H1 (cell line): ENCODE data around the gene RTF1. TPM values are rescaled to one million over a fixed set of nuclear protein-coding genes. Genes with fewer than 3 reads are reported as not detected.

Experiments
- CTCF ChIA-PET: fragments of 300-600 bp; sonication (Branson Sonifier 250); formaldehyde crosslinking; loops from one replicate; lab custom pipeline; 2021; ENCODE audit not compliant: partially characterized antibody; lab: Charles Lee
- POLR2A ChIA-PET: fragments of 300-600 bp; sonication (Branson Sonifier 250); formaldehyde crosslinking; loops from one replicate; lab custom pipeline; 2021; ENCODE audit warnings: inconsistent platforms; ENCODE audit not compliant: partially characterized antibody; lab: Charles Lee
- DNase-seq, 2 experiments: peaks; one replicate each; pipeline versions ENCODE4 v3.0.0 to v3.0.0-alpha.2; 2010 to 2022; ENCODE audit warnings: low spot score in 2 of 2, low read depth in 1 of 2, mixed read lengths in 1 of 2
- FAIRE-seq: peaks from 2 replicates; lab custom pipeline; 2011; peaks lifted over from hg19 to GRCh38; lab: Jason Lieb, UNC
- H2AFZ ChIP-seq: 2 replicates; pipeline ENCODE4 v1.8.1; 2012; ENCODE audit warnings: low read length, inconsistent platforms
- H2AK5ac ChIP-seq: 2 replicates; pipeline ENCODE4 v1.6.1; 2013; ENCODE audit warnings: low read depth, low read length
- H2BK120ac ChIP-seq: replicated peaks from 2 replicates; pipeline ENCODE3; 2013; ENCODE audit warnings: low read depth, low read length, inconsistent platforms
- H2BK12ac ChIP-seq: 2 replicates; pipeline ENCODE4 v1.6.1; 2013; ENCODE audit warnings: low read depth, low read length
- H2BK15ac ChIP-seq: 2 replicates; pipeline ENCODE4 v1.6.1; 2013; ENCODE audit warnings: low read length
- H2BK20ac ChIP-seq: 2 replicates; pipeline ENCODE4 v1.6.1; 2013; ENCODE audit warnings: low read length
- H2BK5ac ChIP-seq: 2 replicates; pipeline ENCODE4 v1.6.1; 2013; ENCODE audit warnings: low read depth, low read length
- H3K14ac ChIP-seq: 2 replicates; pipeline ENCODE4 v1.6.1; 2013; ENCODE audit warnings: inconsistent platforms; ENCODE audit not compliant: insufficient read length
- H3K18ac ChIP-seq: 2 replicates; pipeline ENCODE4 v1.6.1; 2013; ENCODE audit warnings: low read length; ENCODE audit errors: extremely low read depth
- H3K23ac ChIP-seq: 2 replicates; pipeline ENCODE4 v1.6.1; 2013; ENCODE audit warnings: inconsistent platforms; ENCODE audit not compliant: insufficient read length
- H3K23me2 ChIP-seq: 2 replicates; pipeline ENCODE4 v1.6.1; 2013; ENCODE audit warnings: low read depth, low read length
- H3K27ac ChIP-seq: 2 replicates; pipeline ENCODE4 v1.6.1; 2011; ENCODE audit warnings: low read depth, low read length, inconsistent platforms
- H3K27me3 ChIP-seq, 4 experiments: replicated peaks in 1 of 4; 1 replicate in 1 of 4; 2 replicates in 3 of 4; pipeline versions ENCODE4 v1.6.1 to v1.8.1; 2011 to 2013; ENCODE audit warnings: low read length in 3 of 4, mild to moderate bottlenecking in 3 of 4, inconsistent platforms in 2 of 4, mixed read lengths in 2 of 4, moderate library complexity in 1 of 4; ENCODE audit not compliant: control insufficient read depth in 3 of 4, insufficient read depth in 3 of 4; ENCODE audit errors: extremely low read depth in 1 of 4
- H3K36me3 ChIP-seq, 4 experiments: 2 replicates each; pipeline versions ENCODE4 v1.6.1 to v1.8.1; 2011 to 2013; ENCODE audit warnings: mild to moderate bottlenecking in 4 of 4, low read length in 3 of 4, moderate library complexity in 2 of 4, control low read depth in 1 of 4, inconsistent platforms in 1 of 4; ENCODE audit not compliant: insufficient read depth in 4 of 4, control insufficient read depth in 2 of 4
- H3K4ac ChIP-seq: replicated peaks from 2 replicates; pipeline ENCODE3; 2013; ENCODE audit warnings: low read length, low read depth, mixed read lengths, inconsistent platforms; ENCODE audit not compliant: insufficient read length
- H3K4me1 ChIP-seq, 4 experiments: replicated peaks in 1 of 4; 1 replicate in 1 of 4; 2 replicates in 3 of 4; pipeline versions ENCODE4 v1.6.1 to v1.8.1; 2011 to 2013; ENCODE audit warnings: low read length in 3 of 4, inconsistent platforms in 2 of 4, mixed read lengths in 1 of 4; ENCODE audit not compliant: insufficient read depth in 4 of 4, control insufficient read depth in 3 of 4
- H3K4me2 ChIP-seq, 2 experiments: 2 replicates each; pipeline versions ENCODE4 v1.6.1 to v1.8.1; 2011 to 2013; ENCODE audit warnings: low read depth in 2 of 2, low read length in 2 of 2, control low read depth in 1 of 2, inconsistent platforms in 1 of 2, mild to moderate bottlenecking in 1 of 2; ENCODE audit not compliant: insufficient read depth in 1 of 2
- H3K4me3 ChIP-seq, 4 experiments: fragments of 200-600, 300-600 bp in 1 of 4; sonication (generic), shearing (Covaris generic), sonication (Bioruptor Twin) in 1 of 4; 2 replicates each; pipeline versions ENCODE4 v1.5.1 to v1.8.1; 2011 to 2016; ENCODE audit warnings: low read length in 4 of 4, low read depth in 3 of 4, control low read depth in 2 of 4, inconsistent platforms in 2 of 4, mild to moderate bottlenecking in 2 of 4, mixed read lengths in 1 of 4, moderate library complexity in 1 of 4; ENCODE audit not compliant: insufficient read depth in 2 of 4; ENCODE audit errors: extremely low read depth in 1 of 4
- H3K56ac ChIP-seq: replicated peaks from 2 replicates; pipeline ENCODE3; 2013; ENCODE audit warnings: low read depth, mild to moderate bottlenecking, mixed read lengths, low read length, inconsistent platforms; ENCODE audit not compliant: insufficient read length
- H3K79me1 ChIP-seq: 2 replicates; pipeline ENCODE4 v1.6.1; 2013; ENCODE audit warnings: low read depth, low read length, control low read depth
- H3K79me2 ChIP-seq, 2 experiments: 2 replicates each; pipeline versions ENCODE4 v1.6.1 to v1.8.1; 2012 to 2013; ENCODE audit warnings: low read length in 2 of 2, mild to moderate bottlenecking in 2 of 2, inconsistent platforms in 1 of 2; ENCODE audit not compliant: insufficient read depth in 2 of 2, control insufficient read depth in 1 of 2
- H3K9ac ChIP-seq, 4 experiments: replicated peaks in 1 of 4; 1 replicate in 1 of 4; 2 replicates in 3 of 4; pipeline versions ENCODE4 v1.6.1 to v1.8.1; 2011 to 2013; ENCODE audit warnings: low read depth in 3 of 4, low read length in 3 of 4, control low read depth in 2 of 4, mild to moderate bottlenecking in 2 of 4, moderate library complexity in 2 of 4, inconsistent platforms in 1 of 4; ENCODE audit errors: extremely low read depth in 1 of 4
- H3K9me3 ChIP-seq, 2 experiments: 2 replicates each; pipeline versions ENCODE4 v1.6.1 to v1.8.1; 2012 to 2013; ENCODE audit warnings: mild to moderate bottlenecking in 2 of 2, moderate library complexity in 2 of 2, control low read depth in 1 of 2, inconsistent platforms in 1 of 2, low read depth in 1 of 2, low read length in 1 of 2, mixed read lengths in 1 of 2; ENCODE audit not compliant: insufficient read depth in 2 of 2
- H4K20me1 ChIP-seq, 2 experiments: replicated peaks in 1 of 2; 2 replicates each; pipeline versions ENCODE3 to v1.8.1; 2011 to 2013; ENCODE audit warnings: inconsistent platforms in 2 of 2, low read length in 2 of 2, mild to moderate bottlenecking in 1 of 2; ENCODE audit not compliant: insufficient read depth in 2 of 2, control insufficient read depth in 1 of 2
- H4K5ac ChIP-seq: 2 replicates; pipeline ENCODE4 v1.6.1; 2013; ENCODE audit warnings: low read length, low read depth, mixed read lengths, inconsistent platforms; ENCODE audit not compliant: insufficient read length
- H4K8ac ChIP-seq: 2 replicates; pipeline ENCODE4 v1.8.0; 2013; ENCODE audit warnings: mild to moderate bottlenecking, moderate library complexity, low read length, inconsistent platforms; ENCODE audit not compliant: insufficient read depth; ENCODE audit errors: extremely low read depth
- H4K91ac ChIP-seq: replicated peaks from 2 replicates; pipeline ENCODE3; 2013; ENCODE audit warnings: low read length, mixed read lengths, inconsistent platforms; ENCODE audit not compliant: insufficient read length
- ATF2 ChIP-seq: IDR thresholded peaks from 2 replicates; pipeline ENCODE4 v1.6.1; 2012; ENCODE audit warnings: low read length, inconsistent platforms
- CEBPB ChIP-seq: IDR thresholded peaks from 2 replicates; pipeline ENCODE4 v1.6.1; 2012; ENCODE audit warnings: low read depth, low read length
- EZH2 ChIP-seq: fragments of 200-600 bp; sonication (generic); IDR thresholded peaks from 2 replicates; pipeline ENCODE4 v1.7.1; 2012; ENCODE audit warnings: low read depth, mild to moderate bottlenecking, moderate library complexity, low read length, inconsistent platforms; ENCODE audit not compliant: severe bottlenecking
- HDAC6 ChIP-seq: IDR thresholded peaks from one replicate; pipeline ENCODE4 v1.7.1; 2012; ENCODE audit warnings: low read depth, mild to moderate bottlenecking, inconsistent platforms, low read length, moderate library complexity
- KDM5A ChIP-seq: fragments of 200-600 bp; IDR thresholded peaks from 2 replicates; pipeline ENCODE4 v1.7.1; 2012; ENCODE audit warnings: mild to moderate bottlenecking, low read length, inconsistent platforms, mixed read lengths
- MAFK ChIP-seq: IDR thresholded peaks from 2 replicates; pipeline ENCODE4 v1.6.1; 2012; ENCODE audit warnings: low read depth, mild to moderate bottlenecking, improper control_type of control experiment, low read length
- NRF1 ChIP-seq: IDR thresholded peaks from 2 replicates; pipeline ENCODE4 v1.6.1; 2011; ENCODE audit warnings: mild to moderate bottlenecking, low read depth, low read length, improper control_type of control experiment
- POLR2A ChIP-seq, 2 experiments: IDR thresholded peaks; 1 replicate in 1 of 2; 2 replicates in 1 of 2; pipeline ENCODE4 v1.6.1; 2011; ENCODE audit warnings: low read depth in 2 of 2, low read length in 2 of 2, mild to moderate bottlenecking in 2 of 2; ENCODE audit errors: control extremely low read depth in 1 of 2
- RBBP5 ChIP-seq: IDR thresholded peaks from 2 replicates; pipeline ENCODE4 v1.7.1; 2012; ENCODE audit warnings: low read depth, mild to moderate bottlenecking, inconsistent platforms, low read length, moderate library complexity, borderline replicate concordance
- SP1 ChIP-seq: IDR thresholded peaks from 2 replicates; pipeline ENCODE4 v1.6.1; 2011; ENCODE audit warnings: low read depth, low read length
- TEAD4 ChIP-seq: IDR thresholded peaks from 2 replicates; pipeline ENCODE4 v1.6.1; 2012; ENCODE audit warnings: low read depth, low read length, inconsistent platforms, mixed read lengths
- WGBS, 2 experiments: shearing (Covaris generic) in 1 of 2; methylation state at CpG; one replicate each; pipeline versions ENCODE4 v1.1.6 to v1.1.7; 2013 to 2015; ENCODE audit warnings: low lambda C conversion rate in 2 of 2, mixed read lengths in 2 of 2, inconsistent platforms in 1 of 2, low coverage in 1 of 2, missing lambda C conversion rate in 1 of 2; ENCODE audit not compliant: insufficient replicate concordance in 2 of 2, insufficient coverage in 1 of 2, insufficient read length in 1 of 2; ENCODE audit errors: extremely low coverage in 1 of 2, missing lambda C conversion rate in 1 of 2; 5-methylcytosine and 5-hydroxymethylcytosine counted together
- polyA plus RNA-seq, 7 experiments: library from polyadenylated mRNA; depleted of rRNA in 3 of 7; stranded (reverse) in 5 of 7; unstranded in 2 of 7; fragments of >200 nt in 5 of 7; fragments of 200-250 nt in 2 of 7; gene quantifications; 1 replicate in 5 of 7; 2 replicates in 1 of 7; 4 replicates in 1 of 7; pipeline versions ENCODE4 v1.2.1 to v1.2.3, GENCODE V29; 2011 to 2013; ENCODE audit warnings: missing spikeins in 2 of 7, mixed read lengths in 2 of 7
- total RNA-seq: library from RNA; stranded (reverse); fragmentation: NEBNext Ultra II Directional; extraction: Animal tissue kit (Norgen Biotek cat#: 25700); gene quantifications from 2 replicates; pipeline ENCODE4 v1.2.1, GENCODE V29; 2021

RTF1 gene
- total and polyA plus RNA-seq, 2 of the 8 experiments (the other 6 are each of a cell fraction or from before 2014, with no cell fraction given), result 22.6 to 47.7 TPM

- no peak overlapping the region for H2BK20ac ChIP-seq
- no peak overlapping the region for H3K23ac ChIP-seq
- FAIRE-seq (no peak), DNase-seq (no peak)
- no peaks in the 10 kb centered on the region; a peak in 1 of 4 replicates for H3K9me3 ChIP-seq
- H3K18ac ChIP-seq, result no peak overlapping the region
- no peak overlapping the region for H3K14ac ChIP-seq
- H4K20me1 ChIP-seq, result peaks cover 1 to 12% of the 10 kb centered on the region in 2 experiments
- H3K79me1 ChIP-seq, result no peaks in the 10 kb centered on the region
- H4K5ac ChIP-seq, result no peak overlapping the region
- H3K9ac ChIP-seq, result no peak overlapping the region
- H2BK12ac ChIP-seq, result peak overlapping the region; percentile 50; the same call in 1 of the 2 replicates
- no peak overlapping the region for H3K4me3 ChIP-seq
- no peak overlapping the region for H3K56ac ChIP-seq
- no peak overlapping the region for H2AFZ ChIP-seq
- 92% methylated on average over 13 of the region's 13 CpGs; no CpG with 5 or more reads in 1 of the 2 experiments for WGBS, 2 experiments
- no peak overlapping the region for H2AK5ac ChIP-seq
- ChIA-PET CTCF (interaction anchor here (0.8 to 6.1 kb wide), 7 partner anchors 8 to 97 kb away, joined by 3 to 46 read pairs (median 5); partner anchors contain the start of gene ITPKA), POLR2A (interaction anchor here (0.8 to 1.4 kb wide), 3 partner anchors 8 to 77 kb away, joined by 3 to 5 read pairs (median 4); partner anchors contain the start of gene TYRO3)
- no peak overlapping the region for H3K4ac ChIP-seq
- peaks cover 46 to 90% (median 81%) of the 10 kb centered on the region in 4 experiments for H3K27me3 ChIP-seq
- no peak overlapping the region; the same call in 1 of the 2 replicates for H4K8ac ChIP-seq
- H3K27ac ChIP-seq, result no peak overlapping the region
- no peak overlapping the region for H2BK120ac ChIP-seq
- no peak overlapping the region for H3K4me2 ChIP-seq
- peaks cover 0 to 19% (median 12%) of the 10 kb centered on the region in 4 experiments; a peak in 6 of 7 replicates for H3K4me1 ChIP-seq
- no peak overlapping the region for H4K91ac ChIP-seq
- no peaks in the 10 kb centered on the region for H3K36me3 ChIP-seq
- H2BK15ac ChIP-seq, result no peak overlapping the region
- H3K23me2 ChIP-seq, result peaks cover 10% of the 10 kb centered on the region; the same call in 1 of the 2 replicates
- no peak overlapping the region for H2BK5ac ChIP-seq
- no peaks in the 10 kb centered on the region for H3K79me2 ChIP-seq
- TF ChIP-seq EZH2 (no peak), SP1 (no peak), ATF2 (no peak), POLR2A (IDR thresholded peaks at IDR 0.05; ENCODE audit: control extremely low read depth in 1 of 2, low read depth in 2 of 2, low read length in 2 of 2) (no peak), RBBP5 (no peak), KDM5A (no peak), MAFK (no peak), TEAD4 (no peak), HDAC6 (no peak), CEBPB (no peak), NRF1 (no peak)
Measured at GRCh38 chr15:41504751-41505492, 88.0 kb downstream of the RTF1 start.
